ENCODE measurements around the gene HYOU1.

HYOU1 gene

DNA sequence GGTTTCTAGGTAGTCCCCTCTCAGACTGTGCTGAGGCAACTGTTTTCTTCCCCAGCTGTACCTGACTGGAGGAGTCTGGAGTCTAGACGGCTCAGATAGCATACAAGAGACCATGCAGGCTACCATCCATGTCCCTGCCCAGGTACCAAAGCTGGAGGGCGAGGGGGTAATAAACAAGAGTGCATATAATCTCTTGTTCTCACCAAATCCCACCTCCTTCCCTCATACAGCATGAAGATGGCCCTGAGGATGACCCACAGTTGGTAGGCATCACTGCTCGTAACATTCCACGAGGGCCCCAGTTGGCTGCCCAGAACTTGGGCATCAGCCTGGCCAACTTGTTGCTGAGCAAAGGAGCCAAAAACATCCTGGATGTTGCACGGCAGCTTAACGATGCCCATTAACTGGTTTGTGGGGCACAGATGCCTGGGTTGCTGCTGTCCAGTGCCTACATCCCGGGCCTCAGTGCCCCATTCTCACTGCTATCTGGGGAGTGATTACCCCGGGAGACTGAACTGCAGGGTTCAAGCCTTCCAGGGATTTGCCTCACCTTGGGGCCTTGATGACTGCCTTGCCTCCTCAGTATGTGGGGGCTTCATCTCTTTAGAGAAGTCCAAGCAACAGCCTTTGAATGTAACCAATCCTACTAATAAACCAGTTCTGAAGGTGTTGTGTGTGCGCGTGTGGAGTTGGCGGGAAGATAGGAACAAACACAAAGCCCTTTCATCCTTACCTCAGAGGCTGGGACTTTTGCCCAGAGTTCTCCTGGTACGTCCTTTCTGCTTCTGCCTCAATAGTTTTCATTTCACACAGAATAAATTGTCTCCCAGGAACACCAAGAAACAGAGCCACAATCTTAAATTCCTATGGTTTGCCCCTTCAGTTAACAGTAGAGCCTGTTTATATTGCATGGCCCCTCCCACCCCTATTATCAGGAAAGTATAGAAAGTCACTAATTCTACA, 36.2 kb upstream of the HYOU1 start:
- peak overlapping the region; percentile 97 for H3K4me3 ChIP-seq (ENCODE audit: low read depth, low read length)
- DNase-seq (ENCODE audit: low read depth) = peak; percentile 33
- TF ChIP-seq MAX (IDR thresholded peaks at IDR 0.05; ENCODE audit: low read depth, low read length) (no peak), CTCF (IDR thresholded peaks at IDR 0.05; ENCODE audit: low read depth, low read length) (no peak), MYC (IDR thresholded peaks at IDR 0.05; ENCODE audit: low read depth, low read length) (no peak), POLR2A (IDR thresholded peaks at IDR 0.05; ENCODE audit: extremely low read depth, insufficient read length) (no peak)

DNA sequence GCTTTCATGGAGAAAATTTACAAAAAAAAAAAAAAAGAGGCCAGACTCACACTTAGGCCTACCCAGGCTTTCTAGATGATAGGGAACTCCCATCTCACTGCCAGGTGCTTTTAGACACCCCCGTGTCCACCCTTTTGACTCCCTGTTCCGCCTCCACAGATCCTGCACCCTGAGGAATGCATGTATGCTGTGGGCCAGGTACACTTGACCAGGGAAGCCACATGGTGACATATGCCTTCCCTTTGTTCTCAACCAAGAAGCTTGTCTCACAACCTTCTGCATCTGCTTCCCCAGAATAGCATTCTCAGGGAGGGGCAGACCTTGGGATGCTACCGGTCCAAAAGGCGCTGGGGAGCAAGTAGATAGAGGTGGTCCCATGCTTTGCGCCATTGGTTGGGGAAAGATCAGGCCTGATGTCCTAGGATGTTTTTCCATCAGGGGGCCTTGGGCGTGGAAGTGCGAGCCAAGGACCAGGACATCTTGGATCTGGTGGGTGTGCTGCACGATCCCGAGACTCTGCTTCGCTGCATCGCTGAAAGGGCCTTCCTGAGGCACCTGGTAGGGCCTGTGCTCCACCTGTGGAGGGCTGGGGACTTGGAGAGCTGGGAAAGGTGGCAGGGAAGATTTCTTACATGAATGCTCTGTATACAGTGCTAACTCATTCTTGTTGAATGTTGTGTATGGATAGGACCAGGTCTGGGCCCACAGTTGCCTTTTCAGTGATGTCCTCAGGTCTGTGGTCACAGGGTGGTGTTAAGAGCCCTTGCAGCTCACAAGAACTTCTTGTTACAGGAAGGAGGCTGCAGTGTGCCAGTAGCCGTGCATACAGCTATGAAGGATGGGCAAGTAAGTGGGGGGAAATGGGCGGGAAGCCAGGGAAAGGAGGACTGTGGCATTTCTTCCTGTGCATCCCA, 35.2 kb upstream of the HYOU1 start:
- peak overlapping the region; percentile 97 for H3K4me3 ChIP-seq (ENCODE audit: low read depth, low read length)
- no peak for TF ChIP-seq CTCF (IDR thresholded peaks at IDR 0.05; ENCODE audit: low read depth, low read length)
- TF ChIP-seq POLR2A (IDR thresholded peaks at IDR 0.05; ENCODE audit: extremely low read depth, insufficient read length) = no peak
- DNase-seq (ENCODE audit: low read depth) = peak; percentile 59

DNA sequence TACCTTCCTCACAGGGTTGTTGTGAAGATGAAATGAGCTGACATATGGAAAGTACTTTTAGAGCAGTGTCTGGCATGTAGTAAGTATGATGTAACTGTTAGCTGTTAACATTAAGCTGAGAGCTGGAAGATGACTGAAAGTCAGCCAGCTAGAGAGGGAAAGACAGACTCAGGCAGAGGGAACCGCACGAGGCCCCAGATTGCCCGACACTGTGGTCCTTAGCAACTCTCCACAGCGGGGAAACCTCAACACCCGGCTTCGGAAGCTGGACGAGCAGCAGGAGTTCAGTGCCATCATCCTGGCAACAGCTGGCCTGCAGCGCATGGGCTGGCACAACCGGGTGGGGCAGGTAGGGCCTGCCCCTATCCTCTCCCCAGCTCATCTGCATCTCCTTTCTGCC, 34.2 kb upstream of the HYOU1 start:
- DNase-seq (ENCODE audit: low read depth) = peak; percentile 40
- H3K4me3 ChIP-seq (ENCODE audit: low read depth, low read length) = no peak overlapping the region
- TF ChIP-seq CTCF (IDR thresholded peaks at IDR 0.05; ENCODE audit: low read depth, low read length) (no peak), MAX (IDR thresholded peaks at IDR 0.05; ENCODE audit: low read depth, low read length) (no peak), POLR2A (IDR thresholded peaks at IDR 0.05; ENCODE audit: extremely low read depth, insufficient read length) (peak; percentile 8)

- H3K4me3 ChIP-seq (ENCODE audit: low read depth, low read length) = no peak overlapping the region
- no peak for DNase-seq (ENCODE audit: low read depth)
- TF ChIP-seq MYC (IDR thresholded peaks at IDR 0.05; ENCODE audit: low read depth, low read length) (no peak), CTCF (IDR thresholded peaks at IDR 0.05; ENCODE audit: low read depth, low read length) (no peak), MAX (IDR thresholded peaks at IDR 0.05; ENCODE audit: low read depth, low read length) (no peak), POLR2A (IDR thresholded peaks at IDR 0.05; ENCODE audit: extremely low read depth, insufficient read length) (no peak)
Observed at GRCh38 chr11:119089319-119089718, 32.3 kb upstream of the HYOU1 start.

GRCh38 chr11:119088406-119088805, 31.4 kb upstream of the HYOU1 start:
- no peak overlapping the region for H3K4me3 ChIP-seq (ENCODE audit: low read depth, low read length)
- TF ChIP-seq MYC (IDR thresholded peaks at IDR 0.05; ENCODE audit: low read depth, low read length) = no peak
- no peak for TF ChIP-seq POLR2A (IDR thresholded peaks at IDR 0.05; ENCODE audit: extremely low read depth, insufficient read length)
- no peak for TF ChIP-seq MAX (IDR thresholded peaks at IDR 0.05; ENCODE audit: low read depth, low read length)
- DNase-seq (ENCODE audit: low read depth) = no peak

GRCh38 chr11:119087747-119088241, 30.8 kb upstream of the HYOU1 start:
- no peak overlapping the region for H3K4me3 ChIP-seq (ENCODE audit: low read depth, low read length)
- DNase-seq (ENCODE audit: low read depth) = peak; percentile 63
- TF ChIP-seq CTCF (IDR thresholded peaks at IDR 0.05; ENCODE audit: low read depth, low read length) = no peak
